CD4-positive, alpha-beta T cell treated with Interleukin-21 for 1 hour (primary cell): ENCODE measurements around the gene LDLRAD3.

Experiments
- DNase-seq: peaks from one replicate; pipeline ENCODE4 v3.0.0-alpha.2; 2020

The LDLRAD3 gene

DNA sequence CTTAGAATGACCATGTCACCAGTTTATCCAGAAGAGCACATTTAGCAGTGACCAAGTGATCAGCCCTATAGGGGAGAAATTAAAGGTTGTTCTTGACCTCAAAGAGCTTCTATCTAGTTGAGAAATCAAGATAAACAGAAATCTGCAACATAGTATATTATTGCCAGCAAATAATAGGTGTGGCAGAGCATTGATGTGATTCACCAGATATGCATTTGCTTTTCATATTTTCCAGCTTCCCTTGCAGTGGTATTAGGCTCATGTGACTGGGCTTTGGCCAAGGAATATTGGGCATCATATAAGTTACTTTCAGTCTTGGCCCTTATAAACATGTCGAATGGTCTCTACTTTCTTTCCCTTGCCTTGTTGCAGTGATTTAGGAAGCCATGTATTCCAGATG lies 310.9 kb downstream of the LDLRAD3 start:
- DNase-seq, result no peak

- no peak for DNase-seq
Measured at GRCh38 chr11:36257351-36257750, 313.5 kb downstream of the LDLRAD3 start.

DNA sequence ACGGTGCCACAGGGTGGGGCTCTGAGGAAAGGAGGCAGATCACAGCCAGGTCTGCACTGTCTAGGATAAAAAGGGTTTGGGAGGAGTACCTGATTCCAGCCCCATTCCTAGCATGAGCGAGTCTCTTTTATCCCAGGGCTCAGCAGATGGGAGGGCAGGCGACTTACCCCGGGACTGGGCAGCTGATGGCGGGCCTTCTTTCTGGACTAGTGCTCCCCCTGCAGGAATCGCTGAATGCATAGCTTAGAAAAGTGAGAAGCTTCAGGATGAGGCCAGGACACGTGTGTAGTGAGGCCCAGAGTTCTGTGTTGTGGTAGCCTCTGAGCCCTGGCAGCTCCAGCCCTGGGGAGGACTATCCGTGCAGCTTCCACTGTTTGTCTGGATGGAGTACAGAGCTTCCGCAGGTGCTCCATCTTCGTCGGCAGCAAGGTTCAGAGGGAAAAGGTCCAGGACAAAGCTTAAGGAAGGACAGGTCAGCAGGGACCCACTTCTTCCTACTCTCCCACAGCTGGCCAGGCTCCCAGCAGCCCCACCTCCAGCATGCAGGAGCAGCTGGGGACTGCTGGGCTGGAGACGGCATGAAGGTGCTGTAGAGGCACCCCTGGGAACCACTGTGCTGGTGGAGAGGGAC lies 315.0 kb downstream of the LDLRAD3 start:
- DNase-seq, result no peak

DNA sequence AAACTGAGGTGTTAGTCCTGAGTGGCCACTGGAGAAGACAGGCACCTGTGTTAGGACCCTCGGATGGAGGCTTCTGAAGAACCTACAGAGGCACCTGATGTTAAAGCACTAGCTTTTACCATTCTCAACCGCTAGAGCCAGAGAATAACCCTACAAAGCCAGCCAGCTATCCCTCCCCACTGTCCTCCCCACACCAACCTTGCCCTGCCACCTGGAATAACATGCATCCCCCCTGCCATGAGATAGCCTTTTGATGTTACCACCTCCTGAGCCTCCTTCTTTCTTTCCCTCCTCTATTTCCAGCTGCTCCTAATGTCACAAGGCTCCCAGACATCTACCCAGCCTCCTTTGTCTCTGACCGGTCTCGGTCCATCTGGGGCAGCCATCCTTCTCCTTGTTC lies 317.2 kb downstream of the LDLRAD3 start:
- DNase-seq, result no peak

GRCh38 chr11:36264011-36264972 lies 320.4 kb downstream of the LDLRAD3 start:
- DNase-seq, result no peak

DNA sequence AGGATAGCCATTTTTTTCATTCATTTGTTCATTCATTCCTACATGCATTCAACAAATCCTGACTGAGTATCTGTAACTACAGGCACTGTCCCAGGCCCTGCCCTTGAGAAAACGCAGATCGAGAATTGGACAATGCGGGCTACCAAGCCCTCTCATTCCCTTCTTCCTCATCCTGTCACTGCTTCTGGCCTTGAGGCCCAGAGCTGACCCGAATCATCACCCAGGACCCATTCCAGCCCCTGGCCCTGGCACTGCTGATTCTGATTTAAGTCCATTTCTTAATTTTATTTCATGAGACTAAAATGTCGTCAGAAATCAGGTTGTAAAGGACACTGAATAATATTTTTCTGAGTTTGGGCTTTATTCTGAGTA lies 321.1 kb downstream of the LDLRAD3 start:
- DNase-seq, result no peak

DNA sequence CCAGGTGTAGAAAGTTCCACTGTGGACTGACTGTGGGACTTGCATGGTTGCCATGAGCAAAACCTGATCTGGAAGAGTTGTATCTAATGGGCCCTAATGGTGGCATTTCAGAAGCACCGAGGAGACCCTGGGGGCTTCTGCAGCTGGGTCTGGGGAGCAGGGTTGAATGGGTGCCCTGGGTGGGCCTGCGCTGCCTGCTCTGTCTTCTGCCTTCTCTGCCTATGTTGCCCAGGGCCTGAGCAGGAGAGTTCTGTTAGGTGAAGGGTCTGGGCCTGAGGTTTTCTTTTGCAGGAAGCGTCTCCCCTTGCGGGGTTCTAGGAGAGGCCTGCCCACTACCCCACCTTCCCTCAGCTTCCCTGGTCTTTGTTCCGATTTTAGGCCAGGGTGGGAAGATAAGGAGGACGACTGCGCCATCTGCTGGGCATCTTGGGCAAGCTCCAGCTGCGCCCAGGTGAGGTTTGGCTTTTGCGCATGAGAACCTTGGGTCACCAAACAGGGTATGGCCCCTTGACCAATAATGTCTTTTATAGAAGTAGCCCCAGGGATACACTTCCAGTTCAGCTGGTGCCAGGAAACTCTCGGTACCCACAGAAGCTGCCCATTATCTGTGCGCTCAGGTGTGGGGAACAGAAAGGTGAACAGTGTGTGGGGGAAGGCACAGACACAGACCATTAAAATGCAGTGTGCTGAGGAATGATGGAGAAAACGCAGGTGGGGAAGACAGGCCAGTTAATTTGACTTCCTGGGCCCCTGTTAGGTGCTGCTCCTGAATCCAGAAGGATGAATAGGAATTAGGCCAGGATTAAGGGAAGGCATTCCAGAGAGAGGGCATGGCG lies 322.1 kb downstream of the LDLRAD3 start:
- DNase-seq, result peak; percentile 36

DNA sequence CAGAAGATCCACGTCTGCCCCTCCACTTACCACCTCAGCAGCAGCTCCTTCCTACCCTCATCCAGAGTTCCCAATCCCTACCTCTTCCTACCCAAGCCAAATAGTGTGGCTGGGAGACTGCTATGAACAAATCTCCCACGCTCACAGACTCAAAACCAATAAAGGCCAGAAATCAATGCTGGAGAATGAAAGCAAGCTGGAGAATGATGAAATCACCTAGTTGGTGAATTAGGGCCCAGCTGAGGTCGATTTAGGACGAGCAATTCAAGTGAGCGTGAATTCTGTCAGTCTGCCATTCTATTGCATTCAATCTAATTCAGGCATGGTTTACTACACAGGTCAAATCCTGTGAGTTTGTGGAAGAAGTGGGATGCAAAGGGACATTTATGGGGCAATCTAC lies 322.9 kb downstream of the LDLRAD3 start:
- no peak for DNase-seq

DNA sequence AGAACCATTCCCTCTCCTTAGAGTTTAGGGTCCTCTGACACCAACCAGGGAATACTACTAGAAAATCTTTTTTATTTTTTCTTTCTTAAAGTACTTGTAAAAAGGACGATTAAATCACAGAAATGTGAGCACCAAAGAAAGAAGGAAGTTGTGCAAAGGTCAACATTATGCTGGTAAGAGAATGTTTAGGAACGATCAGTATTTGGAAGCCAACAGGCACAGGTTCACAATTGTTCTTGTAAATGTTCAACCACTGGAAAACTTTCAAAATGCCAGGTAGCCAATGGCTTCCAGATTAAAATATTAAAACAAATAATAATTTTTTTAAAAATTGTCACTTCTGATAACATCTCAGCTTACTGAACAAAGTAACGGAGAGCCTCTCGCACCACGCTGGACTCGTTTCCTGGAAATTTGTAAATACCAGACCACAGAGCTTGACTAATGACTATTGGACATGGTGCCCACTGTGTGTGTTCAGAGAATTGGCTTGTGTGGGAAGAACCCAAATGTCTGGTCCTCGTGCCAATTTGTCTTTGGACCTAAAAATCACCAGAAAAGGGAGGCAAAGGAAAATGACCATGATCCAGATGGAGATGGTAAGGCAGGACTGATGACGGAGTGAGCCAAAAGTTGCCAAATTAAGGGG lies 324.6 kb downstream of the LDLRAD3 start:
- DNase-seq, result no peak

GRCh38 chr11:36270701-36271100 lies 326.8 kb downstream of the LDLRAD3 start:
- no peak for DNase-seq

- DNase-seq, result no peak
Measured at GRCh38 chr11:36271794-36272407, 328.0 kb downstream of the LDLRAD3 start.

DNA sequence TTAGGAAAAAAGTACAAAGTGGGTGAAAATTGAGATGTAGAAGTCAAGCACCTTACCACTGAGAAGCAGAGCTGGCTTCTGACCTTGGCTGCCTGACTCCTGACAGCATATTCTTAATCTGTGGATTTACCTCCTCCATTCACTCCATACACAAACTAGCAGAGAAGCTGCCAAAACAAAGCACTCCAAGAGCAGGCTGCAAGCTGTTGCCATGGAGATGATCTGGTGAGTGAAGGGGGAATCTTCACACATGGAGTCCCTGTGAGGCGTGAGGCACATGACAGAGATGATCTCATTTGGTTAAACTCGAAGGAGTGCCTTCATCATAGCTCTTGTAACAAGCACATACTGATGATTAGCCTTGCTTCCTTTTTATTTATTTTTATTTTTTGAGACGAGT lies 329.2 kb downstream of the LDLRAD3 start:
- no peak for DNase-seq

DNA sequence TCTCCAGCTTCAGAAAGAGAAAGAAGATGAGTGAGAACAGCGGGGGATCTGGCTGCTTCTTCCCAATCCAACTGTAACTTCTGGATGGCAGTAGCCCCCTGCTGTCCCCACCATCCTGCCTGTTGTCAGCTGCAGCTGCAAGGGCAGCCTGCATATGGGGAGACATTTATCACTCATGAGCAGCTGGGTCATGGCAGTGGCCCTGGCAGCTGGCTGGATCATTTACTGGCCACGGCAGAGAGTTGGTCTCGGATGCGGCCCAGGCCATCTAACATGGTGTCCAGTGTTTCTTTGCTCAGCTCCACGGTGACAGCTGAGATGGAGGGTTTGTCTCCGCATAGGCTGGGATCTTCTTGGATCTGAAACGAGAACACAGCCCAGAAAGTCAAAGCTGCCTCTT lies 330.6 kb downstream of the LDLRAD3 start:
- DNase-seq, result no peak

DNA sequence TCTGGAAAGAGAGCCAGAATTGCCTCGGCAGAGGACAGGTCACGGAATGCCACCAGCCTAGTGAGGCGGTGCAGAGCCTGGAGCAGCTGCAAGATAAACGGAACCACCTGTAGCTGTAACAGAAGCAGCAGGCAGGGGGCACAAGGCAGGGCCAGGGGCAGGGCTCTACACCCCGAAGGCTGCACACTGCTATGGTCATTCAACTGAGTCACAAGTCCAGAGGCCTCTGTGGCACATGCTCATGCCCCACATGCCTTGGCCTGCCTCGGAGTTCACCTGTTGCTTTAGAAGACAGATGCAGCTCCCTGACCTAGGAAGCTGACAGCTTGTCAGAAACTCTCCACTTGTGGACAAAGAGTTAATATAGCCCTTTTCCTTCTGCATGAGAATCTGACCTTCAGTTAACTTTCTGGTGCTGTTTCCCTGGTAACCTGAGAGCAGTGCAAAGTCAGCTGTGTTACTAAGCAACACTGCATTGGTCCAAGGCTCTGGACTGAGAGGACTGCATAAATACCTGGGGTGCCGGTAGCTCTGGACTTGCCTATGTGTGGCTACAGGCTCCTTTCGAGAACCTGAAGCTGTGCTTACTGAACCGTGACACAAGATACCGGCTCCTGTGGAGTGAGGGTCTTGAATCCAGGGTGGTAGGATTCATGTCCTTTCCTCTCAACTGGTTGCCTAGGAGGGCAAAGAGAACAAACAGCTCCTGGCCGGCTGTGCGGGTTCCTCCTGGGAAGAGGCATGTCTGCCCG lies 334.8 kb downstream of the LDLRAD3 start:
- DNase-seq, result no peak

- no peak for DNase-seq
Measured at GRCh38 chr11:36280531-36280930, 336.7 kb downstream of the LDLRAD3 start.
